GM06990 (cell line): ENCODE data around the gene DMBX1.

Experiments used
- DNase-seq: peaks from one replicate; pipeline ENCODE4 v3.0.0-alpha.2; 2011; ENCODE audit not compliant: insufficient read length; ENCODE audit errors: extremely low read depth
- H3K27me3 ChIP-seq: replicated peaks from 2 replicates; pipeline ENCODE4 v1.6.0; 2011; ENCODE audit warnings: low read length; ENCODE audit not compliant: control insufficient read depth, insufficient read depth
- H3K36me3 ChIP-seq: 2 replicates; pipeline ENCODE4 v1.5.1; 2011; ENCODE audit warnings: low read length; ENCODE audit not compliant: control insufficient read depth, insufficient read depth
- H3K4me3 ChIP-seq: replicated peaks from 2 replicates; pipeline ENCODE4 v1.5.1; 2011; ENCODE audit warnings: low read depth, mild to moderate bottlenecking, control low read depth, low read length
- CTCF ChIP-seq: IDR thresholded peaks from 2 replicates; pipeline ENCODE4 v1.5.1; 2011; ENCODE audit warnings: low read length, control low read depth, mild to moderate bottlenecking, inconsistent platforms; ENCODE audit not compliant: insufficient read depth, poor library complexity, severe bottlenecking

Gene DMBX1

DNA sequence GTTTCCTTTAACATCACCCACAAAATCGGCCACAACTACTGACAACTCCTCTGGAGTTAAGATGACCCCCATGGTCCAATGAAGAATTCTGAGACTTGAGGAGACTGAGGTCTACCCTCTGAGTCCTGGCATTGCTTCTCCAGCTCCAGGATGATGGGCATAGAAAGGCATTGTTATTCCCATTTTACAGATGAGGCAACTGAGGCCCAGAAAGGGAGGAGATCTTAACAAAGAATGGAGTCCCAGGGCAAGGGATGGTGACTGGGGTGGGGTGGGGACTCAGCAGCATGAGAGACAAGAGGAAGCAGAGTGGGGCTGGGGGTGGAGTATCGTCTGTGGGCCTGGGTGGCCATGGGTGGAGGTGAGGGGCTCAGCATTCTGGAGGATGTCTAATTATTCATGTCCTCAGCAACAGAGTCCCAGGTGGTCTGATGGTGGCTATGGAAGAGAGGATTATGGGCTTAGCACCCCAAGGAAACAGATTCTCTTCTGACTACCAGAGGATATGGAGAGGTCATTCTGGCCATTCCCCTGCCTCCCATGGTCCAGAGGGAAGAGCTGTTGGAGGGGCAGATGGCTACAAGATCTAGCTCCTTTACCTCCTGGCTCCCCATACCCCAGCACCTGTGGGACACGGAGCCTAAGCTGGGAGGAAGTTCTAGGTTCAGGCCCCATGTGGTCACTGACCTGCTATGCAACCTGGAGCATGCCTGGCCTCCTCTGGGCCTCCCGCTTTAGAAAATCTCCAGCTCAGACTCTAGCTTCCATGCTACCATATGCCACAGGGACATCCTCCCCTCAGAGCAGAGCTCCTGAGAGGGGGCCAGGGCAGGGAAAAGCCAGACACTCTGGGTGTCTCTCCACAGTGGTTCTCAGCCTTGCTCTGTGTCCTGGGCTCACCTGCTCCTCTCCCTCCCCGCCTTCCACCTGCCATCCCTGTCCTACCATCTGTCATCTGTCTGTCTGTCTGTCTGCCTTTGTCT lies 37.4 kb upstream of the DMBX1 start:
- DNase-seq: no peak
- TF ChIP-seq CTCF: no peak
- Histone ChIP-seq H3K4me3 (no peak overlapping the region), H3K27me3 (peaks cover 3% of the 10 kb centered on the region), H3K36me3 (no peaks in the 10 kb centered on the region)

DNA sequence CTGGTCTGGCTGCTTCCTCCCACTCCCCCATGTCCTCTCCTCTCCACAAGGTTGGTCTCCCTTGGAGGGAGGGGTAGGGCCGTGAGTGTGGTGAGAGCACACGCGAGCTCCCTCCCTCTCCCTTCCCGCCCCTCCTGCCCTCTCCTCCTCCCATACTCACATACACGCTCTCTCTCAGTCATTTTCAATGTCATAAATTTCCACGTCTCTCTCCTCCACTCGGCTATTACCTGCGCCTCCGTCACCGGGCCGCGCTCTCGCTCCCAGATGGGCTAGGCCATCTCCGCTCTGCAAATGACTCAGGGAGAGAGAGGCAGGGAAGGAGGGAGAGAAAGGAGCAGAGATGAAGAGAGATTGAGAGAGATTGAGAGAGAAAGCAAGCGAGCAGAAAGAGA lies 36.7 kb upstream of the DMBX1 start:
- H3K4me3 ChIP-seq: no peak overlapping the region
- TF ChIP-seq CTCF: no peak
- DNase-seq: no peak
- H3K27me3 ChIP-seq: peaks cover 1% of the 10 kb centered on the region
- no peaks in the 10 kb centered on the region for H3K36me3 ChIP-seq

DNA sequence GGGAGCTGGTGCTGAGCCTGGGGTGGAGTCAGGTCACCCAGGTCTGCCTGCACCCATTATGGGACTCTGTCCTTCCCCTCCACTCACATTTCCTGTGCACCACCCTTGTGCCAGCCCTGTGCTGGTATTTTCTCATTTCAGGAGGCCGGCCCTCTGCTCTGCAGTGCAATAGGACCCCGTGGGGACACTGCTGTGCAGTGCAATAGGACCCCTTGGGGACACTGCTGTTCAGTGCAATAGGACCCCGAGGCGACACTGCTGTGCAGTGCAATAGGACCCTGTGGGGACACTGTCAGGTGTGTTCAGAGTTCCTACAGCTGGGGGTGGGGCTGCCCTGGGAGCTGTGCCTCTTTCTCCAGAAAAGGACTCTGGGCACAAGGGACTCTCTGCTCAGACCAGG lies 36.2 kb upstream of the DMBX1 start:
- no peak for DNase-seq
- peaks cover 1% of the 10 kb centered on the region for H3K27me3 ChIP-seq
- TF ChIP-seq CTCF: no peak
- no peaks in the 10 kb centered on the region for H3K36me3 ChIP-seq
- H3K4me3 ChIP-seq: no peak overlapping the region

DNA sequence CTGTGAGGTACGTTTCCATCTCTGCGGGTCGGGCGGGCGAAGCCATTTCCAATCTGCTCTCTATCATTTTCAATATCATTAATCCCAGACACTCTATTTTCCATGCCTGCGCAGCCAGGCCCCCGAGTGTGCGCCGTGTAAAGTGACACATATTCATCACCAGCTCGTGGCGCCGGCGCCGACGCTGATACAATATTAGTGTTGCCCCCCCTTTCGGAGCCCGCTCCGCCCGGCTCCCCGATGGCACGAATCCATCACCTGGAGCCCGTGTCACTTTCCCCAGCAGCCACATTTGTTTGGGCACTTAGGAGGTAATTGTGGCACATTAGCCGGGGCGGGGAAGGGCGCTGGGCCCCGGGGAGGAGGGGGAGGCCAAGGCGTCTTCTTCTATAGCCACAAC lies 33.7 kb upstream of the DMBX1 start:
- no peak for TF ChIP-seq CTCF
- no peak for DNase-seq
- H3K27me3 ChIP-seq: peaks cover 3% of the 10 kb centered on the region; the same call in 1 of the 2 replicates
- no peak overlapping the region for H3K4me3 ChIP-seq
- no peaks in the 10 kb centered on the region for H3K36me3 ChIP-seq

DNA sequence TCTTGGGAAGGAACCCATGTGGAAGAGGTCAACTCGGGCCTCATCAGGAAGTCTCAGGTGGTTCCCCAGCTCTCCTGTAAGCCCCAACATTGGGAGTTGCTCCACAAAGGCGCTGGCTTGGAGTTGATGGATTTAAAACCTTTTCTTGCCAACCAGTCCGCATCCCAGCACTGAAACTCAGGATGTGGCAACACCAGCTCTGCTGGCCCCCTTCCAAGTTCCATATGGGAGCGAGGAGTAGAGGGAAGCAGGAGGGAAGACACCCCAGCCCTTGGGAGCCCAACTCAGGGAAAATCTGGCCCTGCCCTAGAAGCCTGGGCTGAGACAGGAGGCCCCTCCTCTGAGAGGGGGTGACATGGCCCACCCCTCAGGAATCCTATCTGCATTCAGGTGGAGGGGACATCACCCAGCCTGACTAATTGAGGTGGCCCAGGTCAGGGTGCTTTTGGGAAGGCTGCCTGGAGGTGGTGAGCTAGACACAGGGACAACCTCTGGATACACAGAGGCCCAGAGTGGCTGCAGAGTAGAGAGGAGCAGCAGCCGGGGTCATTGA lies 33.1 kb upstream of the DMBX1 start:
- Histone ChIP-seq H3K27me3 (peaks cover 3% of the 10 kb centered on the region; the same call in 1 of the 2 replicates), H3K36me3 (no peaks in the 10 kb centered on the region), H3K4me3 (no peak overlapping the region)
- DNase-seq: no peak
- TF ChIP-seq CTCF: no peak
